Duodenal mucosa (tissue), 2 donors: ENCODE data around the gene MARK3.
A peak's percentile ranks its signal among the peaks of the same experiment; 100 is the strongest.
"Not testable (repeated sequence)": the region's sequence is repeated elsewhere in the genome, so short reads cannot be mapped to it uniquely, and the experiment has no call there.

Source experiments
- H3K27ac ChIP-seq: one replicate; pipeline ENCODE4 v1.7.0; 2013; ENCODE audit warnings: low read depth, low read length
- H3K27me3 ChIP-seq, 2 donors: one replicate each; pipeline ENCODE4 v1.7.0; 2013; ENCODE audit warnings: low read length in 2 of 2, control low read depth in 1 of 2; ENCODE audit not compliant: insufficient read depth in 2 of 2, control insufficient read depth in 1 of 2
- H3K36me3 ChIP-seq, 2 donors: one replicate each; pipeline ENCODE4 v1.7.0; 2013; ENCODE audit warnings: low read length in 2 of 2, control low read depth in 1 of 2; ENCODE audit not compliant: insufficient read depth in 2 of 2, control insufficient read depth in 1 of 2
- H3K4me1 ChIP-seq, 2 donors: one replicate each; pipeline ENCODE4 v1.7.0; 2013; ENCODE audit warnings: low read length in 2 of 2, control low read depth in 1 of 2; ENCODE audit not compliant: insufficient read depth in 2 of 2, control insufficient read depth in 1 of 2
- H3K4me3 ChIP-seq, 2 donors: one replicate each; pipeline ENCODE4 v1.7.0; 2013; ENCODE audit warnings: low read length in 2 of 2, low read depth in 1 of 2
- H3K9ac ChIP-seq, 2 donors: one replicate each; pipeline ENCODE4 v1.7.0; 2013; ENCODE audit warnings: low read length in 2 of 2, low read depth in 1 of 2
- H3K9me3 ChIP-seq, 2 donors: one replicate each; pipeline ENCODE4 v1.7.0; 2013; ENCODE audit warnings: low read length in 2 of 2, control low read depth in 1 of 2; ENCODE audit not compliant: control insufficient read depth in 1 of 2

Gene MARK3

DNA sequence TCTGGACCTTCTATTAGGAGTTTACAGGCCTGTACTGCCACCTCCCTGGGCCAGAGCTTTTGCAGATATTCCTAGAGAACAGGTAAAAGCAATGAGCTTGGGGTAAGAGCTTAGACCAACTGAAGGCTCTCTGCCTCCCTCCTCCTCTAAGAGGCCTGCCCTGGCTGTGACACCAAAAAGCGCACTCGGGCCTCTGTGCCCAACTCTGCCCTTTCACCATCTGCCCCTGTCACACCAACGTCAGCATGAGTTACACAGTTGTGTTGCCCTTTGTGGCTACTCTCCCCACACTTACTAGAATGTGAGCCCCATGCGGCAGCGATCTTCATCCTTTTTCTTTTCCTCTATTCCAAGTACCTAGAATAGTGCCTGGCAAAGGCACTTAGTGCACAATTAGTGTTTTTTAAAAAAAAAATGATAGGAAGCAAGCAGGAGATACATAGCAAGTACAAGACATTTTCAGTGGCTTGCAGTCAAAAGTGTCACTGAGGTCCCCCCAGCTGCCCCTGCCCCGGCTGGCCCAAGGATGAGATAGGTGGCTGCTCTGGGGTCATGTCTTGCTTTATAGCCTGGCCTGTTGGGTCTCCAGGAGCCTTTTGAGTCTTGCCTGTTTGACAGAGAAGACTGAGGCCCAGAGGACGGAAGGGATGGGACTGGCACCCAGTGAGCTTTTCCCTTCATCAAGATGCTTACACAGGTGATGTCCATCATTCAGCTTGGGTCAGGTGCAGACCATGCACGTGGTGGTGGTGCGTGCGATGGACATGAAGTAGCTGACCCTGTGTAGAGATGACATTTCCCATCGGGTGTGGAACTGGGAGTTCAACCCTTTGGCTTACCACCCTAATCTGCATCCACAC is 124.9 kb downstream of the MARK3 start:
- Histone ChIP-seq H3K4me3 (no peak overlapping the region), H3K9ac (no peak overlapping the region), H3K27ac (no peak overlapping the region), H3K36me3 (peaks cover 17 to 37% of the 10 kb centered on the region in 2 donors), H3K4me1 (peaks cover 14 to 15% of the 10 kb centered on the region in 2 donors), H3K9me3 (no peaks in the 10 kb centered on the region), H3K27me3 (no peaks in the 10 kb centered on the region)

DNA sequence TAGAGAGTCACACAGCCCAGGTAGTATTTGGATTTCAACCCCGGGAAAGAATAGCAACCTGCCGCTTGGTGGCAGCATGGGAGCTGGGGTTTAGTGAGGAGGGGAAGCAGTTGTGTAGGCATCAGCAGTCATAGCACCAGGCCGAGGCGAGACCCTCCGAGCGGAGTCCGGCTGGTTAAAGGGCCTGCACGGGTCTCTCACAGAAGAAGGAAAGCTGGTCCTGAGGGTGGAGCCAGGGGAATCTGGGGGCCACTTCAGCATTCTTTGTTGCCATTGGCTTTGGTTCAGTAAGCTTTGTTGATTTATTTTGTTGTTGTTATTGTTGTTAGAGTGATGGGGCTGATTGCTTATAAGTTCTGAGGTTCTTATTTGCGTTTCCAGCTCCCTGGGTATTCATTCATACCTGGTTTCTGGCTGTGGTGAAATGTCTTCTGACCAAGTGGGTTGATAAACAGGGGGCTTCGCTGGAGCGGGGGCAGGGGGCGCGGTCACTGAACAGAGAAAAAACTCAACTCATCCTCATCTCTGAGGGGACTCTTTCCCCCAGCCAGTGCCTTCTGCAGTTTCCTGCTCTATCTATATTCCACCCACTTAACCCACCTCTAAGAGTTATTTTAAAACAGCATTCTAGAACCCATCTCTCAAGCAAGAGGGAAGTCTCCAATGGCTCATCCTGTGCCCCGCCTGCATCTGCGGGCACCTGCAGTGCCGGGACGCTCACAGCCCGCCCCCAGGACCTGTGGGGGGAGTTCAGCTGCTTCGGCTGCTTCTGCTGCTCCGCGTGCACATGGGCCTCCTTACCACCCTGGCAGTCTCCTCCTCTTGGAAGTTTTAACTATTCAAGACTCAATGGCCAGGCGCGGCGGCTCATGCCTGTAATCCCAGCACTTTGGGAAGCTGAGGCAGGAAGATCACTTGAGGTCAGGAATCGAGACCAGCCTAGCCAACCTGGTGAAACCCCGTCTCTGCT is 125.8 kb downstream of the MARK3 start:
- Histone ChIP-seq H3K9ac (no peak overlapping the region), H3K9me3 (no peaks in the 10 kb centered on the region), H3K27ac (no peak overlapping the region), H3K4me1 (peaks cover 14 to 15% of the 10 kb centered on the region in 2 donors), H3K36me3 (peaks cover 16 to 30% of the 10 kb centered on the region in 2 donors), H3K4me3 (no peak overlapping the region), H3K27me3 (no peaks in the 10 kb centered on the region)

DNA sequence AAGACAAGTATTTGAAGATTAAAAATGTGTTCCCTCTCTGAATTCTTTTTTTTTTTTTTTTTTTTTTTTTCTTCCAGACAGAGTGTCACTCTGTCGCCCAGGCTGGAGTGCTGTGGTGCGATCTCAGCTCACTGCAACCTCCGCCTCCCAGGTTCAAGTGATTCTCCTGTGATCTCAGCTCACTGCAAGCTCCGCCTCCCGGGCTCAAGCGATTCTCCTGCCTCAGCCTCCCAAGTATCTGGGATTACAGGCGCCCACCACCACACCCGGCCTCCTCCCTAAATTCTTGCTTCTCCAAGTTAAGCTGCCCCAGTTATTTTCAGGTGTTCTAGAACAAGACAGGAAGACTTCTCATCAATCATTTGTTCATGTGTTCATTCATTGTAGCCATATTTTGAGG is 127.0 kb downstream of the MARK3 start:
- H3K27me3 ChIP-seq, H3K9ac ChIP-seq, H3K9me3 ChIP-seq, H3K4me3 ChIP-seq: not testable (repeated sequence)
- H3K27ac ChIP-seq = peak overlapping the region; percentile 58
- H3K36me3 ChIP-seq = peaks cover 14 to 28% of the 10 kb centered on the region in 2 donors
- H3K4me1 ChIP-seq = peaks cover 14 to 15% of the 10 kb centered on the region in 2 donors

DNA sequence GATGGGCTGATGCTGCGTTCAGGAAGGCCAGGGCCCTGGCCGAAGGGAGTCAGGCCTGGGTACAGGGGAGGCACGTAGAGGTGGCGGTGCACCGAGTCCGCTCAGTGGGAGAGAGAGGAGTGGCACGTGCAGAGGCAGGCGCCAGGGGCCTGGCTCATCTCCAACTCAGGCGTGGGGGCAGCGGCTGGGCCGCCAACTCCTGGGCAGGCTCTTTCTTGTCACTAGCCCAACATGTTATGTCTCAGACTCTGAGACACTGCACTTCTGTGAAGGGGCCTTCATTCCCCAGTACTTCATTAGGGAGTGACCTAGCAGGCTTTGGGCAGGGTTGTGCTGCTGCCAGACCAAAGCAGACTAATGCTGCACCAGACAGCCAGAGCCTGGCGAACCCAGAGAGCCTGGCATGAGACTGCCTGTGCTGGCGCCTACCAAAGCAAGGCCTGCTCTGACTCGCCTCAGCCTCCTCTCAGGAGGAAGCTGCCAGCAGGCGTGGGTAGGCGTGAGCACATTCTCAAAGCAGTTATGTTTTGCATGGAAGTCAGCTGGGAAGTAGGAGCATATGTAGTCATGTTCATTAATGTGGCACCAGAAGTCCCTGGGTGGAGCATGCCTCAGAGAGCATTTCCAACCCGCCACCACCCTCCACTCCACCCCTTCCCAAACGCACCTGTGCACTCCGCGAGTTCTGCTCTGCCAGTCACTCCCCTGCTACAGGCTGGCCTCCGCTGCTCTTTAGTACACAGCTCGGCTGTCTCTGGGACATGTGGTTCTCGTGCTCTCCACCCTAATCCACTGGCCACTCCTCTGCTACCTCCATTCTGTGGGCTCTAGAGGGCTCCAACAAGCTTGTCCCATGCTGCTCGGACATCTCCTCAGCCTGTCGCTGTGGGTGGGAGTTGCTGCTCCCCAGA is 127.7 kb downstream of the MARK3 start:
- Histone ChIP-seq H3K4me3 (no peak overlapping the region), H3K4me1 (peaks cover 15 to 16% of the 10 kb centered on the region in 2 donors), H3K9me3 (no peaks in the 10 kb centered on the region), H3K27me3 (no peaks in the 10 kb centered on the region), H3K9ac (peak overlapping the region in 1 of 2 donors; percentile 10), H3K27ac (peak overlapping the region; percentile 58), H3K36me3 (peaks cover 14 to 23% of the 10 kb centered on the region in 2 donors)

DNA sequence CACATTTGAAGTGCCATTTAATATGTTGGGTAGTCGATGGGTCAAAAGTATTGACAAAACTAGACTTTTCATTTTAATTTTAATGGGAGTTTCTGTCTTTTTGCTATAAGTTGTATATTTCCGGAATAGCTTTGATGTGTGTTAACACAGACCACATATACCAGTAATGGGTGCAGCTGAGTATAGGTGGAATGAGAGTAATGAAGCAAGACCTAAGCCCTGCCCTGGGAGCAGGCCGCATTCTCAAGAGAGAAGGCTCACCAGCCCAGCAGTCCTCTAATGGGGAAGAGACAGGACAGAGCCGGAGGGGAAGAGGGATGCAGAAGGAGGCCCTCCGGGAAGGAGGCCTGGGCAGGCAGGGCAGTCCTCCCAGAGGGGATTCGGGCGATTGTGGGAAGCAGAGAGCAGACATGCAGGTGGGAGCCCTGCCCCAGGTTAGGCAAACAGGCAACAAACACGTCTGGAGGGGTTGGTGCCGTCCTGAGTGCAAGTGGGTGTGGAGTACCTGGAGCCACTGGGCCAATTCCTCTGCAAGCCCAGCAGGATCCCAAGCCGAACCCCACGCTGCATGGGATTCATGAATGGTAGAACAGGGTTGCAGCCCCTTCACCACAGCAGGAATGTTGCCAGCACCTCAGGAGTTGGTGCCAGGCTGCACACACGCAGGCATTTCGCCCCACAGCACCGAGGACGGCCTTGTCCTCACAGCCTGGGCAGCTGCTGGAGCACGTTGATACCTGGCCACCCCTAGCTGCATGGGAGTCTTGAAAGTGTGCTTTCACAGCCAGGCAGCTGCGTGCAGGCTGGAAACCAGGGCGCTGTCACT is 129.6 kb downstream of the MARK3 start:
- Histone ChIP-seq H3K9me3 (no peaks in the 10 kb centered on the region), H3K4me1 (peaks cover 25 to 34% of the 10 kb centered on the region in 2 donors), H3K4me3 (no peak overlapping the region), H3K9ac (no peak overlapping the region), H3K36me3 (peaks cover 11 to 19% of the 10 kb centered on the region in 2 donors), H3K27me3 (no peaks in the 10 kb centered on the region), H3K27ac (no peak overlapping the region)

GRCh38 chr14:103516426-103517173 is 131.4 kb downstream of the MARK3 start:
- Histone ChIP-seq H3K9ac (no peak overlapping the region), H3K27ac (no peak overlapping the region), H3K36me3 (peaks cover 0 to 3% of the 10 kb centered on the region in 2 donors), H3K9me3 (no peaks in the 10 kb centered on the region), H3K4me3 (no peak overlapping the region), H3K4me1 (peaks cover 25 to 48% of the 10 kb centered on the region in 2 donors), H3K27me3 (no peaks in the 10 kb centered on the region)

GRCh38 chr14:103517174-103517566 is 132.0 kb downstream of the MARK3 start:
- Histone ChIP-seq H3K9me3 (no peaks in the 10 kb centered on the region), H3K36me3 (peaks cover 0 to 3% of the 10 kb centered on the region in 2 donors), H3K4me3 (no peak overlapping the region), H3K4me1 (peaks cover 24 to 48% of the 10 kb centered on the region in 2 donors), H3K9ac (no peak overlapping the region), H3K27ac (no peak overlapping the region), H3K27me3 (no peaks in the 10 kb centered on the region)

DNA sequence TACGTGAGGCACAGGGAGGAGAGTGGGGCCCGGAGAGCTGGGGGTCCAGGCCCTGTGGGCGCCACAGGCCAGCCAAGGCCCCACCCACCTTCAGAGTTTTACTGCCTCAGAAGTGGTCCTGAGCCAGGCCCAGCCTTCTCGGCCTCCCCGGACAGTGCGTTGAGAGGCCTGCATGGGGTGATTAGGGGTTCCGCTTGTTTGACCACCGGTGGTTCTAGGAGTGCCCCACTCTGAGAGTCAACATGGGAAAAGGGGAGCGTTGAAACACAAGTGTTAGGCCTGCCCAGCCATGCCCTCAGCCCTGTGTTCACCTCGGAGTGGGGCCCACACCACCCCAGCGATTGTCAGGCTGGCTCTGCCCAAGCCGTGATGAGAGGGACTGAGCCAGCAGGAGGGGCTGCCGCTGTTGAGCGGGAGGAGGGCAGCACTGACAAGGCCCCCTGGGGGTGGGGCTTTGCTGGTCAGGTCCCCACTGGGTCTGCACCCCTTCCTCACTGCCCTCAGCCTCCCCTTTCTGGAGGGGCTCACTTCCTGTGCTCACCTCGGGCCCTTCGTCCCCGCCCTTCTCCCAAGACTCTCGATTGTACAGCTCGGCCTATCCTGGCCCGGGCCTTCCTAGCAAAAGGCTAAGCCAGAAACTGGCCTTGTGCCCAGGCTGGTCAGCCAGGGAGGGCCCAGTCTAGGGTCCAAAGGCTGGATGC is 132.7 kb downstream of the MARK3 start:
- Histone ChIP-seq H3K4me3 (no peak overlapping the region), H3K36me3 (peaks cover 0 to 3% of the 10 kb centered on the region in 2 donors)

More for the DNA sequence above, 132.7 kb downstream of the MARK3 start:
- Histone ChIP-seq H3K27me3 (no peaks in the 10 kb centered on the region), H3K27ac (peak overlapping the region; percentile 42), H3K4me1 (peaks cover 18 to 42% of the 10 kb centered on the region in 2 donors), H3K9ac (no peak overlapping the region), H3K9me3 (no peaks in the 10 kb centered on the region)
